Gastroesophageal sphincter (tissue), 4 donors: ENCODE results near the gene KIRREL1. TPM values are rescaled to one million over a fixed set of nuclear protein-coding genes. Genes with fewer than 3 reads are reported as not detected.
A peak's percentile ranks its signal among the peaks of the same experiment; 100 is the strongest.

Source experiments
- ATAC-seq: fragments of 150-250 bp; one replicate; pipeline ENCODE4 v1.9.1; 2016; ENCODE audit warnings: mild to moderate bottlenecking, moderate library complexity
- H3K27ac ChIP-seq, 4 donors: fragments of 200-600 bp; sonication (generic) in 3 of 4; 1 replicate in 3 of 4; 2 replicates in 1 of 4; pipeline ENCODE4 v1.5.1; 2016 to 2019
- H3K27me3 ChIP-seq: fragments of 200-600 bp; sonication (generic); one replicate; pipeline ENCODE4 v1.5.1; 2019
- H3K36me3 ChIP-seq, 2 donors: fragments of 200-600 bp; sonication (generic); one replicate each; pipeline ENCODE4 v1.5.1; 2019; ENCODE audit warnings: control low read depth in 1 of 2
- H3K4me1 ChIP-seq, 3 donors: fragments of 200-600 bp; sonication (generic); 1 replicate in 2 of 3; 2 replicates in 1 of 3; pipeline ENCODE4 v1.5.1; 2016 to 2019; ENCODE audit warnings: control low read depth in 2 of 3
- H3K4me3 ChIP-seq, 2 donors: fragments of 200-600 bp; sonication (generic); one replicate each; pipeline ENCODE4 v1.5.1; 2019; ENCODE audit warnings: mild to moderate bottlenecking in 1 of 2, moderate library complexity in 1 of 2
- H3K9me3 ChIP-seq, 3 donors: fragments of 200-600 bp; sonication (generic); one replicate each; pipeline ENCODE4 v1.5.1; 2017 to 2019; ENCODE audit warnings: control low read depth in 2 of 3
- CTCF ChIP-seq, 4 experiments: fragments of 200-600 bp in 2 of 4; fragments of 450-650 bp in 2 of 4; sonication (generic) in 1 of 4; IDR thresholded peaks; one replicate each; pipeline ENCODE4 v1.5.1; 2017 to 2019; ENCODE audit warnings: antibody characterized with exemption in 4 of 4, mild to moderate bottlenecking in 2 of 4, moderate library complexity in 2 of 4
- EP300 ChIP-seq: sonication (generic); formaldehyde crosslinking; IDR thresholded peaks from one replicate; pipeline ENCODE4 v1.6.1; 2017; ENCODE audit warnings: antibody characterized with exemption, mild to moderate bottlenecking
- POLR2A ChIP-seq, 2 donors: fragments of 450-650 bp; IDR thresholded peaks; one replicate each; pipeline ENCODE4 v1.6.1; 2017; ENCODE audit warnings: antibody characterized with exemption in 2 of 2, mild to moderate bottlenecking in 2 of 2, moderate library complexity in 1 of 2
- POLR2AphosphoS5 ChIP-seq: sonication (generic); formaldehyde crosslinking; IDR thresholded peaks from one replicate; pipeline ENCODE4 v1.6.1; 2017; ENCODE audit warnings: antibody characterized with exemption
- WGBS, 2 donors: methylation state at CpG; one replicate each; pipeline ENCODE4 v1.1.5; 2018; ENCODE audit warnings: low coverage in 1 of 2; 5-methylcytosine and 5-hydroxymethylcytosine counted together
- total RNA-seq, 4 donors: library from RNA; depleted of rRNA; stranded (reverse); fragments of >200 nt; gene quantifications; one replicate each; pipeline ENCODE4 v1.1.0, GENCODE V29; 2016

The KIRREL1 gene
- total RNA-seq, 4 donors from 2014 or later, result 43.1 to 73.1 (median 48.1) TPM

- Histone ChIP-seq H3K4me3 (no peak overlapping the region), H3K36me3 (peaks cover 0 to 6% of the 10 kb centered on the region in 2 donors), H3K27ac (no peak overlapping the region), H3K9me3 (no peaks in the 10 kb centered on the region), H3K4me1 (peaks cover 0 to 49% (median 10%) of the 10 kb centered on the region in 3 donors), H3K27me3 (no peaks in the 10 kb centered on the region)
- no peak for ATAC-seq
- WGBS, 2 donors, result 59 to 85% methylated on average over 3 to 4 of the region's 4 CpGs
- TF ChIP-seq CTCF (IDR thresholded peaks at IDR 0.05) (no peak), POLR2AphosphoS5 (no peak), POLR2A (IDR thresholded peaks at IDR 0.05) (no peak), EP300 (no peak)
Measured at GRCh38 chr1:158059984-158060383, 66.5 kb downstream of the KIRREL1 start.

GRCh38 chr1:158062174-158062573 is 68.7 kb downstream of the KIRREL1 start:
- H3K27ac ChIP-seq, result no peak overlapping the region
- no peaks in the 10 kb centered on the region for H3K27me3 ChIP-seq
- TF ChIP-seq POLR2A (IDR thresholded peaks at IDR 0.05), result no peak
- TF ChIP-seq EP300, result no peak
- TF ChIP-seq CTCF (IDR thresholded peaks at IDR 0.05), result no peak
- TF ChIP-seq POLR2AphosphoS5, result no peak
- H3K36me3 ChIP-seq, result peaks cover 0 to 6% of the 10 kb centered on the region in 2 donors
- WGBS, 2 donors, result 93 to 100% methylated on average over 3 to 7 of the region's 7 CpGs
- H3K4me3 ChIP-seq, result no peak overlapping the region
- H3K9me3 ChIP-seq, result no peaks in the 10 kb centered on the region
- H3K4me1 ChIP-seq, result peaks cover 0 to 46% (median 11%) of the 10 kb centered on the region in 3 donors
- ATAC-seq, result no peak

GRCh38 chr1:158067662-158068061 is 74.2 kb downstream of the KIRREL1 start:
- 50% methylated on average over 2 of the region's 6 CpGs; no CpG with 5 or more reads in 1 of the 2 donors for WGBS, 2 donors
- Histone ChIP-seq H3K4me3 (no peak overlapping the region), H3K27ac (peak overlapping the region in 1 of 4 donors; percentile 19), H3K9me3 (no peaks in the 10 kb centered on the region), H3K4me1 (peaks cover 0 to 70% (median 32%) of the 10 kb centered on the region in 3 donors), H3K27me3 (no peaks in the 10 kb centered on the region), H3K36me3 (peaks cover 0 to 6% of the 10 kb centered on the region in 2 donors)
- TF ChIP-seq CTCF (IDR thresholded peaks at IDR 0.05) (no peak), POLR2AphosphoS5 (no peak), POLR2A (IDR thresholded peaks at IDR 0.05) (no peak)
- ATAC-seq, result peak; percentile 67

GRCh38 chr1:158068918-158069317 is 75.5 kb downstream of the KIRREL1 start:
- Histone ChIP-seq H3K9me3 (no peaks in the 10 kb centered on the region), H3K27me3 (no peaks in the 10 kb centered on the region), H3K4me3 (no peak overlapping the region), H3K27ac (no peak overlapping the region), H3K36me3 (peaks cover 0 to 3% of the 10 kb centered on the region in 2 donors), H3K4me1 (peaks cover 0 to 74% (median 32%) of the 10 kb centered on the region in 3 donors)
- TF ChIP-seq EP300, result no peak
- no peak for TF ChIP-seq POLR2A (IDR thresholded peaks at IDR 0.05)
- TF ChIP-seq CTCF (IDR thresholded peaks at IDR 0.05), result no peak
- TF ChIP-seq POLR2AphosphoS5, result no peak
- WGBS, 2 donors, result 42 to 54% methylated on average over 4 of the region's 12 CpGs
- ATAC-seq, result no peak

- 30 to 32% methylated on average over 6 to 8 of the region's 14 CpGs for WGBS, 2 donors
- no peak overlapping the region for H3K27ac ChIP-seq
- H3K4me1 ChIP-seq, result peaks cover 0 to 86% (median 34%) of the 10 kb centered on the region in 3 donors
Measured at GRCh38 chr1:158071138-158071537, 77.7 kb downstream of the KIRREL1 start.

More at GRCh38 chr1:158071138-158071537, 77.7 kb downstream of the KIRREL1 start:
- Histone ChIP-seq H3K27me3 (no peaks in the 10 kb centered on the region), H3K4me3 (no peak overlapping the region), H3K9me3 (no peaks in the 10 kb centered on the region), H3K36me3 (peaks cover 0 to 12% of the 10 kb centered on the region in 2 donors)
- no peak for ATAC-seq
- TF ChIP-seq EP300 (no peak), POLR2AphosphoS5 (no peak), POLR2A (IDR thresholded peaks at IDR 0.05) (no peak), CTCF (IDR thresholded peaks at IDR 0.05) (no peak)
